GM18867 (cell line): Measurements from ENCODE around the gene B4GALT7.

Experiments used
- ATAC-seq: cut with Tn5 transposase; IDR thresholded peaks from one replicate; pipeline ENCODE4 v1.9.1; 2021; ENCODE audit warnings: mild to moderate bottlenecking, moderate library complexity; ENCODE audit not compliant: unreplicated experiment

B4GALT7 gene

DNA sequence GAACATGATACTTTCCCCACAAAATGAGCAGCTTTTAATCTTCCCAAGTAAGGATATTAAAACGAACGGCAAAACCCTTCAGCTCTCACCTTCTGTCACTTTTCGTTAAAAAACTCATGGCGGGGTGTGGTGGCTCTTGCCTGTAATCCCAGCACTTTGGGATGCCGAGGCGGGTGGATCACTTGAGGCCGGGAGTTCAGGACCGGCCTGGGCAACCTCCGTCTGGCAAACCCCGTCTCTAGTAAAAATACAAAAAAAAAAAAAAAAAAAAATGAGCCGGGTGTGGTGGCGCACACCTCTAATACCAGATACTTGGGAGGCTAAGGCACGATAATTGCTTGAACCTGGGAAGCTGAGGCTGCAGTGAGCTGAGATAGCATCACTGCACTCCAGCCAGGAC is 7.0 kb upstream of the B4GALT7 start:
- no peak for ATAC-seq

DNA sequence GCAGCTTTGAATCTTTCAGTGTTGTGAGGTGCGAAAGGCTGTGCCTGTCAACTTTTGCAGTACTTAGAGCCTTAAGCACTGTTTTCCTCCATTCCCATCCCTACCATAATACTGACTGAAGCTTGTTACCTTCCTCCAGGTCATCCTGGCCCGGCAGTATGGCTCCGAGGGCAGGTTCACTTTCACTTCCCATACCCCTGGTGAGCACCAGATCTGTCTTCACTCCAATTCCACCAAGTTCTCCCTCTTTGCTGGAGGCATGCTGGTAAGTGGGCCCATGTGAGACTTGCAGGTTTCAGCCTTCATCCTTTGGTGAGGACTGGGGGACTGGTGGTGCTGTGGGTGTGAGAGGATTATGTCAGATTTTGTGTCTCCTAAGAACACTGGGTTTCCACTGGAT is 6.4 kb upstream of the B4GALT7 start:
- no peak for ATAC-seq

DNA sequence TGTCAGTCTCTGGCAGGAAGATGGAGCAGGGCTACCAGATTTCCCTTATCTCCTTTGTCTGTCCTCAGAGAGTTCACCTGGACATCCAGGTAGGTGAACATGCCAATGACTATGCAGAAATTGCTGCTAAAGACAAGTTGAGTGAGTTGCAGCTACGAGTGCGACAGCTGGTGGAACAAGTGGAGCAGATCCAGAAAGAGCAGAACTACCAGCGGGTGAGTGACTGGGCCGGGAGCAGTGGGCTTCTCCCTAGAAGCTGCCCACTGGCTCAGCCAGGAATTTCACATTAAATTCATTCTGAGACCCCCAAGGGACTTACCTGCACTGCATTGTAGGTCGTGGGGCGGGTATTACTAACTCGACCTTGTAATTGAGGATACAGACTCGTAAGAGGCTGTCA is 5.9 kb upstream of the B4GALT7 start:
- ATAC-seq: no peak

DNA sequence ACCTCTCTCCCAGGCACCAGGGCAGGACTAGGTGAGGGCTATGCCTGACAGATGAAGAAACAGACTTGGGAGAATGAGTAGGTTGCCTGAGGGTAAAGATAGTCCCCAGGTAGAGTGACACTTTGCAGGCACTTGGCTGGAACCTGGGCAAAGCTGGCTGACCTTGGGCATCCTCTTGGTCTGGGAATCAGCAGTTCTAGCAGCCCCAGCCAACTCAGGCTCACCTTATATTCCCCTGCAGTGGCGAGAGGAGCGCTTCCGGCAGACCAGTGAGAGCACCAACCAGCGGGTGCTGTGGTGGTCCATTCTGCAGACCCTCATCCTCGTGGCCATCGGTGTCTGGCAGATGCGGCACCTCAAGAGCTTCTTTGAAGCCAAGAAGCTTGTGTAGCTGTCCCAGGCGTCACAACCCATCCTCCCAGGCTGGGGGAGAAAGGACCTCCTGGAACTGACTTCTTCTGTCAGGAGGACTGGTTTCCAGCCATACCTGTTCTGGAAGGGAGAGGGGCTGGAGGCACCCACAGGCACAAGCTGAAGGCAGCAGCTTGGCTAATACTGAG is 4.8 kb upstream of the B4GALT7 start:
- ATAC-seq: no peak

DNA sequence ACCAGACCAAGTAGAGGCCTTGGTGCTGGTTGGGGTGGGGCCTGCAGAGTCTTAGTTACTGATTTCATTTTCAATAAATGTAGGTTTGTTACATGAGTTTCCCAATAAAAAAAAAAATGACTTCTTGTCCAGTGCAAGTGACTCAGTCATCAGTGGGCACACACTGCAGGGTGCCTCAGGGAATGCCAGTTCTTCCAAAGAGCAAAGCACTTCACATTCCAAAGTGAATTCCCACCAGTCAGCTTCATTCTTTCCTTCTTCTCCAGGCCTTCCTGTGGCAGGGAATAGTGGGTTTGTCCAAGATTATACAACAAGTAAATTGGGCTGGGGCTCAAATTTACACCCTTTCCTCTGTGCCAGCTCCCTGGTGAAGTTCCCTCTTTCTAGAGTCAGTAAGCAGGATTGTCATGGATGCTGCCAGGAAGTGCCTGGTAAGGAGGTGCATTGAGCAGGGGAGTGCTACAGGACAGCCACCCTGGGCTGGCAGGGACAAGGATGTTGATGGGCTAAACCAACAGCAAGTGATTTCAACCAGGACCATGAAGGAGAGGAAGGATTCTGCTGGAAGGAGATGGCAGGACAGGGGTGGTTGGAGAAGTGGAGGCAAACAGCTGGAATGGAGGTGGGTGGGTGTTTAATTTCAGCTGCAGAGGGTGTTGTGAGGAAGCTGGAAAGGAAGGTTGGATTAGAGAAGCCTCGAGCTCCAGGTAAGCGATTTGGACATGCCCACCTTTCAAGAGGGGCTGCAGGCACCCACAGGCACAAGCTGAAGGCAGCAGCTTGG is 3.7 kb upstream of the B4GALT7 start:
- no peak for ATAC-seq

DNA sequence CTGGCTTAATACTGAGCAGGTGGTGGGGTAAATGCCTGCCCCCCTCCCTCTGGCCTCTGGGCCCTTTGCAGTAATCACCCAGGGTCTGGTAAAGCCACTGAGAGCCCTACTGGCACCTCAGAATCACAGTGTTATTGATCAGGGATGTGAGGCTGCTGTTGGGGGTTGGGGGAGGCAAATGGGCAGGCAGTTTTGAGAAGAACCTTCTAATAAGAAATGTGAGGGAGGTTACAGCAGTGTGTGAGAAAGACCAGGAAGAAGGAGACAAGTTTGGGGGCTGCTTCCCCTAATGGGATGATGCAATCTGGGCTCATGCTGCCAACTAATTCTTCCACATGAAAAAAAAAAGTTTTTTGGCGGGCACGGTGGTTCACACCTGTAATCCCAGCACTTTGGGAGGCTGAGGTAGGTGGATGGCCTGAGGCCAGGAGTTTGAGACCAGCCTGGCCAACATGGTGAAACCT is 3.1 kb upstream of the B4GALT7 start:
- no peak for ATAC-seq

DNA sequence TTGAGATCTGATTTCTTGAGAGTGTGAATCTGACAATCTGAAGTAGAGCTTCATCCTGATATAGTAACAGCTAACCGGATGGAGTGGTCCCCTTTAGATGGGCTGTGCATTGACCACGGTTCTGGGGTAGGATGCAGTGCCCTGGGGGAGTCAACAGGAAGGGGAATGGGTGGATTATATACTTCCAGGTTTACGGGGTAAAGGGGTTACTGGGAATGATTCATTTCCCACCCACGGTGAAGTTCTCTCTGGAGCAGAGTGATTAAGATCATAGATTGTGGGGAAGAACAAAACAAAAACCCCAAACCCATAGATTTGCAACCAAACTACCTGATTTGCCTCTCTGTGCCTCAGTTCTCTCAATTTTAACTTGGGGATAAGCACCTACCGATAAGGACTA is 1.5 kb upstream of the B4GALT7 start:
- ATAC-seq: no peak

DNA sequence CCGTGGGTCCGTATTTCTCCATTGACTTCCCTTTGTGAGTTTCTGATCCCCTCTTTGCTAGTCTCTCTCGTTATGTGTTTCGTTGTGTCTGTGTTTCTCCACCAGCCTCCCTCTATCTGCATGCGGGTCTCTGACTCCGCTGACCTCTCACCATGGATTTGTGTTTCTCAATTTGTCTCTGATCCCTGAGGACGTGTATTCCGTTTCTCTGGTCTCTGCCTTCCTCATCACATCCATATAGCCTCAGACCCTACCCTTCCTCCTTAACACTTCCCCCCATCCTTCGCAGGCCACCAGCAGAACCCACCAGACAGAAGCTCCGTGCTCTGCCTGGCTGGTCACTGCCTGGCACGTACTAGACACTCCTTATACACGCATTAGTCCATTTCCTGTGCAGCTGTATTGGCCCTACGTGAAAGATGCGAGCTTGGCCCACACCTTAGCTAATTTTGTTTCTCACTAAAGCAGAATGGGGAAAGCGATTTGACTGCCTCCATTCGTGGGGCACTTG is 631 bp downstream of the B4GALT7 start:
- ATAC-seq: no peak

DNA sequence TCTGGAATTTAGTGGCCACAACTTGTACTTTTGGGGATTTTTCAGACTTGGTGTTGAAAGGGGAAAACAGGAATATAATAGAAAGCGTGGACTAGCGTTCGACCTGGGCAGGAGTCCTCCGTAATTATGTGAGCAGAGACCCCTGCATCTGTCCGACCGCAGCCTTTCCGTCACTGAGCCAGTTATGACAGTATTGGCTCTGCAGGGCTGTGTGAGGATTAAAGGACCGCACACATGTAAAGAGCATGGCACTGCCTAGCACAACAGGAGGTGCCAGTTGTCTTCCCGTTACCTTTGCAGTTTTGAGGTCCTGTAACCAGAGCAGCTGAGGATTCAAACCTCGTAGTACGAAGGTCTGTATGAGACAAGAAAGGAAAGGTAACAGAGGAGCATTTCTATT is 1.2 kb downstream of the B4GALT7 start:
- no peak for ATAC-seq

DNA sequence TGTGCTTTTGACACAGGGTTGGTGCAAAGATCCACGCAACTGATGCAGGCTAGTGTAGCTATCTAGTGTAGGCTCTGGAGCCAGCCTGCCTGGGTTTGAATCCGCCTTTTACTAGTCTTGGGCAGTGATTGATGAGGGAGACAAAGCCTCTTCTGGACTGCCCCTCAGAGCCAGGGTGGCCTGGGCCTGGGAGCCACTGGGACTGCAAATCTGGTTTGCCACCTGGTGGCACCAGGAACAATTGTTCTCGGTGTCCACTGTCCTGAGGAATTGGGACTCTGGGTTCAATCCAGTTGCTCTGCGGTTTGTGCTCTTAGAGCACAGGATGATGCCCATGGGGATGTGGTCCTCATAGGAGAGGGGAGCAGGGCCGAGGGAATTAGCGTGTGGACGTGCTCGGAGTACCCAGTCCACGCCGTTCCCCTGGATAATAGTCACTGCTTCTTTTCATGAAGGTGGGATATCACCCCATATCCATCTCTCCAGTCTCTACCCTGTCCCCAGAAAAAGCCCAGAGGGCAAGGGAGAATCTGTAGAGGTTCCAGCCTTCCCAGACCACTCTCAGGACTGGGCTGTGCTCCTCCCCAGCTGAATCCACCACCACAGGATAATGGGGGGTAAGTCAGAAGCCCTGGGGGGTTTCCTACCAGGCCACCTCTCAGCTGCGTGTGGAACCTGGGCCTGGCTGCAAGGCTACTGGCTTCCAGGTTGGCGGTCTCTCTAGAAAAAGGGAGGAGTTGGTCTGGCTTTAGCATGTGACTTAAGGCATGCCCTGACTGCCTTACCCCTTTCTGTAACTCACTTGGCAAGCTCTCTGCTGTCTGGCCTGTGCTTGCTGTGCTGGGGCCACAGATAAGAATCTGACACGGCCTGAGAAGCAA is 1.9 kb downstream of the B4GALT7 start:
- no peak for ATAC-seq

- ATAC-seq: no peak
Observed at GRCh38 chr5:177602458-177602830, 2.5 kb downstream of the B4GALT7 start.

DNA sequence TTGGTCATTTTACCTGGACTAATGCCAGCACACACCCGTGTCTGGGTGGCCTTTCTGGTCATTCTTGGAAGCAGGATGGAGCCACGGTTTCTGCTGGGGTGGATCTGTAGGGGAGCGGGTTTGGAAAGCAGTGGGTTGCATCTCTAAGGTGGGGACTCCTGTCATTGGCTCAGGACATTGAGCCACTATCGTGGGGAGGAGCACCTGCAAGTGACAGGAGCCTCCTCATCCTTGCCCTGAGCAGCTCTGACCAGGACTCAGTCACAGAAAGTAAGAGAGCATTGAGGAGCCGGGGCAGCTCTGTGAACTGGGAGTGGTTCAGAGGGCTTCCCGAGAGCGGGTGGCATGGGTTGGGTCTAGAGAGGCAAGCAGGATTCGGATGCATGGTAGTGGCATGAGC is 3.7 kb downstream of the B4GALT7 start:
- no peak for ATAC-seq

DNA sequence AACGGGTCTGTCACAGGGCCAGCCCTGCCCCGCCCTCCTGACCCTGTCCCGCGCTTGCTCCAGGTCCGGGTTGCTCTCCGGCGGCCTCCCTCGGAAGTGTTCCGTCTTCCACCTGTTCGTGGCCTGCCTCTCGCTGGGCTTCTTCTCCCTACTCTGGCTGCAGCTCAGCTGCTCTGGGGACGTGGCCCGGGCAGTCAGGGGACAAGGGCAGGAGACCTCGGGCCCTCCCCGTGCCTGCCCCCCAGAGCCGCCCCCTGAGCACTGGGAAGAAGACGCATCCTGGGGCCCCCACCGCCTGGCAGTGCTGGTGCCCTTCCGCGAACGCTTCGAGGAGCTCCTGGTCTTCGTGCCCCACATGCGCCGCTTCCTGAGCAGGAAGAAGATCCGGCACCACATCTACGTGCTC is 4.2 kb downstream of the B4GALT7 start:
- no peak for ATAC-seq

GRCh38 chr5:177604656-177605055 is 4.7 kb downstream of the B4GALT7 start:
- no peak for ATAC-seq

- ATAC-seq: no peak
Observed at GRCh38 chr5:177605078-177605477, 5.1 kb downstream of the B4GALT7 start.

DNA sequence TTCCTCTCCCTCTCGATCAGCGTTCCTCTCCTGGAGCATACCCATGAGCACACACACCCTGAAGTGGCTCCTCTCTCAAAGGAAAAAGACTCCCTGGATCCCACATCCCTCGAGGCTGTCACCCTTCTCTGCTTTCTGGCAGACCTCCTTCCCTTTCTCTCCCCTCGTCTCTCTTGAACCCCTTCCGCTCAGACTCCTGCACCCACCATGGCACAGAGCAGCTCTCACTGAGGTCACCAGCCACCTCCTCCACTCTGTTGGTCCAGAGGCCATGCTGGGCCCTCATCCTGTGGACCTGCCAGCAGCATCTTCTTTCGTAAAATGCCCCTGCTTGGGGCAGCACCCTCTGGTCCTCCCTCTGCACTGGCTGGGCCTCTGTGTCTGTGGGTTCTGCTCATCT is 5.7 kb downstream of the B4GALT7 start:
- ATAC-seq: no peak

DNA sequence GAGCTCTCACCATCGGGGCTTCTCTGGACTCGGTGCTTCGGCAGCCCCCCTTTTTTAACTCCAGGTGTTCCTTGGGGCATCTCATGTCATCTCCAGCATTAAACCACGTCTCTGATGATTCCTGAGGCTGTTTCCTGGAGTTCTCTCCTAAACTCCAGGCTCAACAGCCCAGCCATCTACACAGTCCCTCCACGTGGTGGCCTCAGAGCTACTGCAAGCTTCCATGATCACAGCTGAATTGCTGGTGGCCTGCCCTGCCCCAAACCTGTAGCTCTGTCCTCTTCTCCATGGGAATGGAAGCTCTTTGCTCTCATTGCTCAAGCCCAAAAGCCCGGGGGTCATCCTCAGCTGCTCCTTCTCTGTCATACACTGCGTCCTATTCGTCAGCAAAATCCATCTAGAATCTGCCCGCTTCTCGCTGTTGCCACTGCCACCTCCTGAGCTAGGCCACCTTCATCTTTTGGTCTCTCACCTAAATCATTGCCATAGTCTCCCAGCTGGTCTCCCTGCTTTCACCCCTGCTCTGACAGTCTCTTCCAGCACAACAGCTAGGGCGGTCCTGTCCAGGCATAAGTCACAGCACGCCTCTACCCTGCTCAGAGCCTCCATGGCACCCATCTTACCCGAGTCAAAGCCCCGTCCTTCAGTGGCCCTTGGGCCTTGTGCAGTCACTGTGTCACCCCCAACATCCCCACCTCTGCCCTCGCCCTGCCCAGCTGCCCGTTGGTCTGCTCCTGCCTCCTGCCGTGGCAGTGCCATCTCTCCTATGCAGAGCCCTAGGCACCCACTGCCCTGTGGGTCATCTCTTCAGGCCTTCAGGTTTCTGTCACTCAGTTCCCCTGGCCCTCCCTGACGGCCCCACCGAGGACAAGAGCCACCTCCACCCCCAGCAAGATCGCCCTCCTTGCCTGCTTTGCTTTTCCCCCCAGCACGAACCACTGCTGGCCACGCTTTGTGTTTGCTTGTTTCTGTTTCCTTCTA is 6.4 kb downstream of the B4GALT7 start:
- ATAC-seq: no peak

DNA sequence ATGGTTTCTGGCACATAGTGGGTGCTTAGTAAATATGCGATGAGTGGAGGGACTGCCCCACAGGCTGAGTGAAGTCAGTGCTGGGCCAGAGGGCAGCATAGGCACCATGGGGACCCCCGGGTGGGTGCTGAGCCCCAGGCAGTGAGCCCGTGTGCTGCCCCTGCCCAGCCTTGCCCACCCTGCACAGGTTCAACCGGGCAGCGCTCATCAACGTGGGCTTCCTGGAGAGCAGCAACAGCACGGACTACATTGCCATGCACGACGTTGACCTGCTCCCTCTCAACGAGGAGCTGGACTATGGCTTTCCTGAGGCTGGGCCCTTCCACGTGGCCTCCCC is 7.2 kb downstream of the B4GALT7 start:
- no peak for ATAC-seq

- peak; percentile 47 for ATAC-seq
Observed at GRCh38 chr5:177607452-177608192, 7.7 kb downstream of the B4GALT7 start.
